GM23338 (cell line): Measurements from ENCODE around the gene TMEM200C. TPM values are rescaled to one million over a fixed set of nuclear protein-coding genes. Genes with fewer than 3 reads are reported as not detected.

ENCODE experiments used
- ATAC-seq: fragments of 200-7000 bp; cut with Tn5 transposase; 3 replicates; pipeline ENCODE4 v1.9.1; 2020
- DNase-seq: peaks from one replicate; pipeline ENCODE4 v3.0.0-alpha.2; 2015; ENCODE audit warnings: low spot score
- H2AFZ ChIP-seq: fragments of 200-600 bp; sonication (generic); 2 replicates; pipeline ENCODE4 v1.8.0; 2016; ENCODE audit warnings: antibody characterized with exemption, mild to moderate bottlenecking, moderate library complexity
- H3F3A ChIP-seq: fragments of 200-600 bp; sonication (generic); replicated peaks from 2 replicates; pipeline ENCODE4 v1.8.0; 2017; ENCODE audit warnings: antibody characterized with exemption, mixed run types, low read depth
- H3K27ac ChIP-seq: fragments of 200-600 bp; sonication (generic); 2 replicates; pipeline ENCODE4 v1.6.1; 2016; ENCODE audit warnings: low read depth
- H3K27me3 ChIP-seq: fragments of 200-600 bp; sonication (generic); 2 replicates; pipeline ENCODE4 v1.8.0; 2016; ENCODE audit warnings: mild to moderate bottlenecking, mixed run types, moderate library complexity; ENCODE audit not compliant: insufficient read depth
- H3K36me3 ChIP-seq: fragments of 200-600 bp; sonication (generic); 2 replicates; pipeline ENCODE4 v1.8.0; 2016; ENCODE audit warnings: mild to moderate bottlenecking; ENCODE audit not compliant: insufficient read depth
- H3K4me1 ChIP-seq: fragments of 200-600 bp; sonication (generic); 2 replicates; pipeline ENCODE4 v1.8.0; 2016; ENCODE audit warnings: mild to moderate bottlenecking, moderate library complexity; ENCODE audit not compliant: insufficient read depth
- H3K4me2 ChIP-seq: fragments of 200-600 bp; sonication (generic); 2 replicates; pipeline ENCODE4 v1.7.1; 2017; ENCODE audit warnings: mixed run types
- H3K4me3 ChIP-seq: fragments of 200-600 bp; sonication (generic); 2 replicates; pipeline ENCODE4 v1.6.1; 2016; ENCODE audit warnings: mixed run types
- H3K79me2 ChIP-seq: fragments of 200-600 bp; sonication (generic); replicated peaks from 2 replicates; pipeline ENCODE4 v1.8.0; 2017; ENCODE audit warnings: mild to moderate bottlenecking; ENCODE audit not compliant: insufficient read depth
- H3K9me2 ChIP-seq: fragments of 200-600 bp; sonication (generic); 2 replicates; pipeline ENCODE4 v1.8.0; 2017; ENCODE audit not compliant: insufficient read depth
- H4K20me1 ChIP-seq: fragments of 200-600 bp; sonication (generic); replicated peaks from 2 replicates; pipeline ENCODE4 v1.8.0; 2017; ENCODE audit warnings: mild to moderate bottlenecking; ENCODE audit not compliant: insufficient read depth
- H3K27ac Mint-ChIP-seq: 2 replicates; pipeline ENCODE4 v1.8.0; 2020; ENCODE audit warnings: inconsistent platforms, mild to moderate bottlenecking, moderate library complexity, mixed read lengths
- H3K27me3 Mint-ChIP-seq: 3 replicates; pipeline ENCODE4 v1.8.0; 2022; ENCODE audit warnings: low read depth, mild to moderate bottlenecking, moderate library complexity, mixed read lengths, inconsistent platforms; ENCODE audit not compliant: insufficient read depth, poor library complexity
- H3K36me3 Mint-ChIP-seq: 3 replicates; pipeline ENCODE4 v1.8.0; 2021; ENCODE audit warnings: low read depth, mild to moderate bottlenecking, inconsistent platforms, moderate library complexity, mixed read lengths
- H3K4me1 Mint-ChIP-seq: 3 replicates; pipeline ENCODE4 v1.8.0; 2020; ENCODE audit warnings: mild to moderate bottlenecking, inconsistent platforms, mixed read lengths
- H3K4me3 Mint-ChIP-seq: 3 replicates; pipeline ENCODE4 v1.8.0; 2021; ENCODE audit warnings: moderate library complexity, mild to moderate bottlenecking, inconsistent platforms, mixed read lengths
- H3K9me3 Mint-ChIP-seq: 3 replicates; pipeline ENCODE4 v1.8.0; 2020; ENCODE audit warnings: moderate library complexity, mild to moderate bottlenecking, inconsistent platforms, mixed read lengths
- CREB1 ChIP-seq: fragments of 250-450 bp; sonication (Bioruptor Pico); IDR thresholded peaks from 2 replicates; pipeline ENCODE4 v1.5.0; 2020; ENCODE audit warnings: low read depth, mild to moderate bottlenecking, moderate library complexity
- CTCF ChIP-seq, 2 experiments: fragments of 200-600 bp in 1 of 2; sonication (generic) in 1 of 2; conservative IDR thresholded peaks; 2 replicates each; pipeline versions ENCODE4 v1.5.1 to v1.6.1; 2016 to 2017; ENCODE audit warnings: antibody characterized with exemption in 2 of 2, low read depth in 2 of 2, mild to moderate bottlenecking in 2 of 2, moderate library complexity in 1 of 2
- EZH2 ChIP-seq: fragments of 200-600 bp; sonication (generic); IDR thresholded peaks from one replicate; pipeline ENCODE4 v1.8.0; 2017; ENCODE audit warnings: antibody characterized with exemption, mild to moderate bottlenecking, low read depth; ENCODE audit not compliant: unreplicated experiment
- EZH2phosphoT487 ChIP-seq: fragments of 200-600 bp; sonication (generic); IDR thresholded peaks from one replicate; pipeline ENCODE4 v1.8.1; 2018; ENCODE audit warnings: antibody characterized with exemption; ENCODE audit not compliant: unreplicated experiment
- NANOG ChIP-seq: IDR thresholded peaks from 2 replicates; pipeline ENCODE4 v1.6.1; 2016; ENCODE audit warnings: antibody characterized with exemption, borderline replicate concordance
- POLR2AphosphoS5 ChIP-seq: IDR thresholded peaks from 2 replicates; pipeline ENCODE4 v1.6.1; 2016; ENCODE audit warnings: antibody characterized with exemption, low read depth
- STAT1 ChIP-seq: IDR thresholded peaks from one replicate; pipeline ENCODE4 v1.6.1; 2016; ENCODE audit warnings: antibody characterized with exemption; ENCODE audit not compliant: unreplicated experiment
- ZNF114 ChIP-seq: fragments of 250-450 bp; sonication (Bioruptor Pico); IDR thresholded peaks from 2 replicates; pipeline ENCODE4 v1.5.0; 2020; ENCODE audit warnings: mild to moderate bottlenecking, moderate library complexity
- polyA plus RNA-seq: library from polyadenylated mRNA; unstranded; fragments of >200 nt; fragmentation: Nextera tagmentation; extraction: Ambion mirVana; gene quantifications from 2 replicates; pipeline ENCODE4 v1.2.1, GENCODE V29; 2016
- total RNA-seq: library from RNA; depleted of rRNA; stranded (reverse); fragments of >200 nt; shearing (Covaris generic); gene quantifications from 2 replicates; pipeline ENCODE4 v1.2.3, GENCODE V29; 2014
- TF ChIP-seq, protein P1 (sequence below): IDR thresholded peaks from one replicate; pipeline ENCODE4 v1.6.1; 2018; ENCODE audit warnings: antibody characterized with exemption; ENCODE audit not compliant: unreplicated experiment
- TF ChIP-seq, protein P2 (sequence below): IDR thresholded peaks from 2 replicates; pipeline ENCODE4 v1.6.1; 2016; ENCODE audit warnings: antibody characterized with exemption

Gene TMEM200C
- total and polyA plus RNA-seq, 2 experiments from 2014 or later, result 0.53 to 6.1 TPM

DNA sequence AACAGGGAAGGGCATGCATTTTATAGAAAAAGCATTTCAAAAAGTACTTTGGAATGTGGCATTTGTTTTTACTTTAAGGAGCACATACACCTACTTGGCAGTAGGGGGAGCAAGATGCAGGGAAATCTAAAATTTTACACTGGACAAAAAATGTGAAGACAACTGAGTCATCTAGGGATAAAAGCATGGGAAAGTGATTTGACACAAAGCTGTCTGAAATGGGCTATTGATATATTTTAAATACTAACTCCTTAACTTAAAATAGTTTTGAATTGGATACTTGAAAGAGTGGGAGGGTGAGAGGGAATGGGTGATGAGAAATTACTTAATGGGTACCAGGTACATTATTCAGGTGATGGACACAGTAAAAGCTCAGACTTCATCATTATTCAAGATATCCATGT lies 15.8 kb downstream of the TMEM200C start:
- no peak overlapping the region for H3K4me2 ChIP-seq
- H3K9me3 Mint-ChIP-seq, result no peaks in the 10 kb centered on the region
- H2AFZ ChIP-seq, result no peak overlapping the region
- peak; percentile 43 for DNase-seq
- no peak overlapping the region for H3K4me3 Mint-ChIP-seq
- peak; percentile 70 to 89 for TF ChIP-seq CTCF (conservative IDR thresholded peaks at IDR 0.05; ENCODE audit: low read depth in 2 of 2)
- TF ChIP-seq, protein P1, sequence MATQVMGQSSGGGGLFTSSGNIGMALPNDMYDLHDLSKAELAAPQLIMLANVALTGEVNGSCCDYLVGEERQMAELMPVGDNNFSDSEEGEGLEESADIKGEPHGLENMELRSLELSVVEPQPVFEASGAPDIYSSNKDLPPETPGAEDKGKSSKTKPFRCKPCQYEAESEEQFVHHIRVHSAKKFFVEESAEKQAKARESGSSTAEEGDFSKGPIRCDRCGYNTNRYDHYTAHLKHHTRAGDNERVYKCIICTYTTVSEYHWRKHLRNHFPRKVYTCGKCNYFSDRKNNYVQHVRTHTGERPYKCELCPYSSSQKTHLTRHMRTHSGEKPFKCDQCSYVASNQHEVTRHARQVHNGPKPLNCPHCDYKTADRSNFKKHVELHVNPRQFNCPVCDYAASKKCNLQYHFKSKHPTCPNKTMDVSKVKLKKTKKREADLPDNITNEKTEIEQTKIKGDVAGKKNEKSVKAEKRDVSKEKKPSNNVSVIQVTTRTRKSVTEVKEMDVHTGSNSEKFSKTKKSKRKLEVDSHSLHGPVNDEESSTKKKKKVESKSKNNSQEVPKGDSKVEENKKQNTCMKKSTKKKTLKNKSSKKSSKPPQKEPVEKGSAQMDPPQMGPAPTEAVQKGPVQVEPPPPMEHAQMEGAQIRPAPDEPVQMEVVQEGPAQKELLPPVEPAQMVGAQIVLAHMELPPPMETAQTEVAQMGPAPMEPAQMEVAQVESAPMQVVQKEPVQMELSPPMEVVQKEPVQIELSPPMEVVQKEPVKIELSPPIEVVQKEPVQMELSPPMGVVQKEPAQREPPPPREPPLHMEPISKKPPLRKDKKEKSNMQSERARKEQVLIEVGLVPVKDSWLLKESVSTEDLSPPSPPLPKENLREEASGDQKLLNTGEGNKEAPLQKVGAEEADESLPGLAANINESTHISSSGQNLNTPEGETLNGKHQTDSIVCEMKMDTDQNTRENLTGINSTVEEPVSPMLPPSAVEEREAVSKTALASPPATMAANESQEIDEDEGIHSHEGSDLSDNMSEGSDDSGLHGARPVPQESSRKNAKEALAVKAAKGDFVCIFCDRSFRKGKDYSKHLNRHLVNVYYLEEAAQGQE, result no peak
- no peak overlapping the region for H3K4me3 ChIP-seq
- no peaks in the 10 kb centered on the region for H4K20me1 ChIP-seq
- H3K9me2 ChIP-seq, result no peaks in the 10 kb centered on the region
- H3K27ac ChIP-seq, result no peak overlapping the region
- H3K27me3 ChIP-seq, result no peaks in the 10 kb centered on the region
- H3K36me3 ChIP-seq, result no peaks in the 10 kb centered on the region
- H3K36me3 Mint-ChIP-seq, result no peaks in the 10 kb centered on the region
- H3K27me3 Mint-ChIP-seq, result no peaks in the 10 kb centered on the region
- H3K27ac Mint-ChIP-seq, result no peak overlapping the region
- H3K4me1 ChIP-seq, result no peaks in the 10 kb centered on the region
- H3F3A ChIP-seq, result no peaks in the 10 kb centered on the region
- no peak for ATAC-seq
- H3K79me2 ChIP-seq, result no peaks in the 10 kb centered on the region
- H3K4me1 Mint-ChIP-seq, result no peaks in the 10 kb centered on the region

DNA sequence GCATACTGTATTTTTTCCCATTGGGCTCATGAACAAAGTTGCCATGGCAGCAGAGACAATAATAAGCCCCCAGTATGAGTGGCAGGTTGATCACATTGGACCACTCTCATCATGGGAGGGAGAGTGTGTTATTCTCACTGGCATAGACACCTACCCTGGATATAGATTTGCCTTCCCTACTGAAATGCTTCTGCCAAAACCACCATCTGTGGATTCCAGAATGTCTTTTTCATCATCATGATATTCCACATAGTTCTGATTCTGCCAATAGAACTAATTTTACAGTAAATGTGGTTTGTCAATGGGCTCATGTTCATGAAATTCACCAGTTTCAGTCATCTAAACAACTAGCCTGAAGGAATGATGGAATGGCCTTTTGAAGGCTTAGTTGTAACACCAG lies 18.4 kb downstream of the TMEM200C start:
- H3K4me3 Mint-ChIP-seq, result no peak overlapping the region
- Histone ChIP-seq H3F3A (no peaks in the 10 kb centered on the region), H3K4me3 (no peak overlapping the region), H3K27me3 (no peaks in the 10 kb centered on the region), H3K9me2 (no peaks in the 10 kb centered on the region), H3K27ac (no peak overlapping the region), H4K20me1 (no peaks in the 10 kb centered on the region), H3K4me2 (no peak overlapping the region), H3K79me2 (no peaks in the 10 kb centered on the region), H3K4me1 (no peaks in the 10 kb centered on the region), H2AFZ (no peak overlapping the region), H3K36me3 (no peaks in the 10 kb centered on the region)
- TF ChIP-seq NANOG (no peak), EZH2 (no peak), STAT1 (no peak), CREB1 (CRISPR knock-in tag) (no peak), POLR2AphosphoS5 (no peak), EZH2phosphoT487 (no peak), ZNF114 (CRISPR knock-in tag) (no peak)
- TF ChIP-seq, protein P2, sequence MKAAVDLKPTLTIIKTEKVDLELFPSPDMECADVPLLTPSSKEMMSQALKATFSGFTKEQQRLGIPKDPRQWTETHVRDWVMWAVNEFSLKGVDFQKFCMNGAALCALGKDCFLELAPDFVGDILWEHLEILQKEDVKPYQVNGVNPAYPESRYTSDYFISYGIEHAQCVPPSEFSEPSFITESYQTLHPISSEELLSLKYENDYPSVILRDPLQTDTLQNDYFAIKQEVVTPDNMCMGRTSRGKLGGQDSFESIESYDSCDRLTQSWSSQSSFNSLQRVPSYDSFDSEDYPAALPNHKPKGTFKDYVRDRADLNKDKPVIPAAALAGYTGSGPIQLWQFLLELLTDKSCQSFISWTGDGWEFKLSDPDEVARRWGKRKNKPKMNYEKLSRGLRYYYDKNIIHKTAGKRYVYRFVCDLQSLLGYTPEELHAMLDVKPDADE, result no peak
- TF ChIP-seq, protein P1, result no peak
- DNase-seq, result no peak
- ATAC-seq, result no peak
- H3K4me1 Mint-ChIP-seq, result no peaks in the 10 kb centered on the region
- no peaks in the 10 kb centered on the region for H3K36me3 Mint-ChIP-seq
- no peaks in the 10 kb centered on the region for H3K9me3 Mint-ChIP-seq
- H3K27me3 Mint-ChIP-seq, result no peaks in the 10 kb centered on the region
- no peak overlapping the region for H3K27ac Mint-ChIP-seq
